Endothelial cell of umbilical vein (primary cell): Measurements from ENCODE around the gene CAMK2D. TPM values are rescaled to one million over a fixed set of nuclear protein-coding genes. Genes with fewer than 3 reads are reported as not detected.

Source experiments
- BruUV-seq: library from RNA; stranded (reverse); fragments of 400-500 nt; replicated peaks from 2 replicates; lab custom pipeline; 2021; lab: Mats Ljungman, UMichigan
- CTCF ChIA-PET: fragments of 300-600, 350-600 bp; sonication (Branson Sonifier 250); formaldehyde crosslinking; loops from one replicate; lab custom pipeline; 2021; ENCODE audit warnings: antibody characterized with exemption, inconsistent platforms; lab: Charles Lee
- POLR2A ChIA-PET: fragments of 300-600, 350-600 bp; sonication (Branson Sonifier 250); formaldehyde crosslinking; loops from one replicate; lab custom pipeline; 2021; ENCODE audit warnings: antibody characterized with exemption, inconsistent platforms; lab: Charles Lee
- DNase-seq: peaks from one replicate; pipeline ENCODE4 v3.0.0-alpha.2; 2011; ENCODE audit warnings: low read depth, low spot score
- FAIRE-seq: peaks from 2 replicates; lab custom pipeline; 2011; peaks lifted over from hg19 to GRCh38; lab: Jason Lieb, UNC
- H2AFZ ChIP-seq: 2 replicates; pipeline ENCODE4 v1.6.0; 2012; ENCODE audit warnings: low read depth, low read length, control low read depth, inconsistent platforms
- H3K27ac ChIP-seq: 2 replicates; pipeline ENCODE4 v1.5.1; 2011; ENCODE audit warnings: low read depth, mild to moderate bottlenecking, control low read depth, low read length, moderate library complexity; ENCODE audit not compliant: insufficient read depth
- H3K27me3 ChIP-seq, 2 experiments: 2 replicates each; pipeline versions ENCODE4 v1.6.0 to v1.6.1; 2011; ENCODE audit warnings: low read length in 2 of 2, mixed read lengths in 1 of 2; ENCODE audit not compliant: control insufficient read depth in 2 of 2, insufficient read depth in 2 of 2
- H3K36me3 ChIP-seq, 2 experiments: 2 replicates in 1 of 2; 3 replicates in 1 of 2; pipeline ENCODE4 v1.5.1; 2011; ENCODE audit warnings: low read length in 2 of 2, mild to moderate bottlenecking in 1 of 2, moderate library complexity in 1 of 2; ENCODE audit not compliant: control insufficient read depth in 2 of 2, insufficient read depth in 2 of 2; ENCODE audit errors: extremely low read depth in 1 of 2
- H3K4me1 ChIP-seq: 3 replicates; pipeline ENCODE4 v1.5.1; 2011; ENCODE audit warnings: mild to moderate bottlenecking, low read length; ENCODE audit not compliant: control insufficient read depth, insufficient read depth; ENCODE audit errors: extremely low read depth
- H3K4me2 ChIP-seq: 2 replicates; pipeline ENCODE4 v1.6.1; 2011; ENCODE audit warnings: low read length, control low read depth, mixed read lengths; ENCODE audit not compliant: insufficient read depth
- H3K4me3 ChIP-seq, 3 experiments: fragments of 200-600 bp in 1 of 3; sonication (generic), shearing (Covaris generic) in 1 of 3; replicated peaks in 1 of 3; 2 replicates each; pipeline ENCODE4 v1.5.1; 2011 to 2016; ENCODE audit warnings: control low read depth in 3 of 3, low read length in 3 of 3, mild to moderate bottlenecking in 2 of 3, inconsistent platforms in 1 of 3, low read depth in 1 of 3, moderate library complexity in 1 of 3; ENCODE audit not compliant: insufficient read depth in 1 of 3
- H3K79me2 ChIP-seq: 2 replicates; pipeline ENCODE4 v1.6.0; 2012; ENCODE audit warnings: low read length, inconsistent platforms; ENCODE audit not compliant: control insufficient read depth, insufficient read depth
- H3K9ac ChIP-seq: replicated peaks from 2 replicates; pipeline ENCODE3; 2011; ENCODE audit warnings: low read length, control low read depth; ENCODE audit not compliant: insufficient read depth; ENCODE audit errors: extremely low read depth
- H3K9me1 ChIP-seq: replicated peaks from 3 replicates; pipeline ENCODE4 v1.6.0; 2011; ENCODE audit warnings: mild to moderate bottlenecking, low read length; ENCODE audit not compliant: control insufficient read depth, insufficient read depth; ENCODE audit errors: extremely low read depth
- H3K9me3 ChIP-seq: replicated peaks from 2 replicates; pipeline ENCODE4 v1.5.1; 2012; ENCODE audit warnings: low read length, inconsistent platforms; ENCODE audit not compliant: control insufficient read depth, insufficient read depth
- H4K20me1 ChIP-seq: replicated peaks from 2 replicates; pipeline ENCODE3; 2011; ENCODE audit warnings: mild to moderate bottlenecking, low read length; ENCODE audit not compliant: control insufficient read depth, insufficient read depth; ENCODE audit errors: extremely low read depth
- EZH2 ChIP-seq: IDR thresholded peaks from 2 replicates; pipeline ENCODE4 v1.6.1; 2012; ENCODE audit warnings: borderline replicate concordance, low read depth, mild to moderate bottlenecking, moderate library complexity, low read length, inconsistent platforms; ENCODE audit not compliant: severe bottlenecking
- FOS ChIP-seq: IDR thresholded peaks from 2 replicates; pipeline ENCODE4 v1.6.1; 2011; ENCODE audit warnings: mild to moderate bottlenecking, low read length, moderate library complexity, borderline replicate concordance; ENCODE audit not compliant: insufficient read depth
- GATA2 ChIP-seq: IDR thresholded peaks from 2 replicates; pipeline ENCODE4 v1.7.0; 2011; ENCODE audit warnings: low read depth, mild to moderate bottlenecking, moderate library complexity, mixed read lengths, low read length; ENCODE audit not compliant: insufficient read length, insufficient read depth
- JUN ChIP-seq: IDR thresholded peaks from 2 replicates; pipeline ENCODE4 v1.6.1; 2011; ENCODE audit warnings: borderline replicate concordance, low read depth; ENCODE audit not compliant: insufficient read length, insufficient read depth
- MYC ChIP-seq: IDR thresholded peaks from one replicate; pipeline ENCODE4 v1.6.1; 2011; ENCODE audit warnings: mild to moderate bottlenecking, low read depth, low read length
- POLR2A ChIP-seq: IDR thresholded peaks from 2 replicates; pipeline ENCODE4 v1.6.1; 2012; ENCODE audit warnings: low read depth, mild to moderate bottlenecking, control low read depth, low read length
- POLR2AphosphoS5 ChIP-seq: IDR thresholded peaks from 2 replicates; pipeline ENCODE4 v1.6.1; 2012; ENCODE audit warnings: low read depth, mild to moderate bottlenecking, control low read depth, low read length, moderate library complexity; ENCODE audit not compliant: insufficient read depth
- dilution Hi-C: fragments of 300-500 bp; cut with MboI; formaldehyde crosslinking; loops from one replicate; pipeline ENCODE4 v1.15.0; 2019; ENCODE audit warnings: low sequenced_read_pairs; ENCODE audit not compliant: extremely low pct_ligation_motif_present
- intact Hi-C: fragments of 100-400 bp; cut with micrococcal nuclease; formaldehyde crosslinking; loops from one replicate; pipeline ENCODE4 v1.10.0; 2022
- polyA plus RNA-seq, 4 experiments: library from polyadenylated mRNA; depleted of rRNA in 3 of 4; stranded (reverse) in 3 of 4; unstranded in 1 of 4; fragments of >200 nt; gene quantifications; 2 replicates each; pipeline versions ENCODE4 v1.2.1 to v1.2.3, GENCODE V29; 2011 to 2012; ENCODE audit warnings: missing spikeins in 1 of 4
- total RNA-seq: library from RNA; stranded (reverse); gene quantifications from 2 replicates; pipeline ENCODE4 v1.2.3, GENCODE V29; 2021
- TF ChIP-seq, protein P1 (sequence below): IDR thresholded peaks from 2 replicates; pipeline ENCODE4 v1.6.1; 2011; ENCODE audit not compliant: insufficient read depth, insufficient read length
- TF ChIP-seq, protein P2 (sequence below), 2 donors: IDR thresholded peaks; 1 replicate in 1 of 2; 2 replicates in 1 of 2; pipeline ENCODE4 v1.5.1; 2011; ENCODE audit warnings: low read length in 2 of 2, mild to moderate bottlenecking in 2 of 2, moderate library complexity in 2 of 2, control low read depth in 1 of 2, inconsistent platforms in 1 of 2, low read depth in 1 of 2; ENCODE audit not compliant: insufficient read depth in 1 of 2; ENCODE audit errors: extremely low read depth in 1 of 2

The CAMK2D gene
- total and polyA plus RNA-seq, 2 donors (not counting 3 experiments of a cell fraction or from before 2014, with no cell fraction given): 10.4 to 30.7 TPM

DNA sequence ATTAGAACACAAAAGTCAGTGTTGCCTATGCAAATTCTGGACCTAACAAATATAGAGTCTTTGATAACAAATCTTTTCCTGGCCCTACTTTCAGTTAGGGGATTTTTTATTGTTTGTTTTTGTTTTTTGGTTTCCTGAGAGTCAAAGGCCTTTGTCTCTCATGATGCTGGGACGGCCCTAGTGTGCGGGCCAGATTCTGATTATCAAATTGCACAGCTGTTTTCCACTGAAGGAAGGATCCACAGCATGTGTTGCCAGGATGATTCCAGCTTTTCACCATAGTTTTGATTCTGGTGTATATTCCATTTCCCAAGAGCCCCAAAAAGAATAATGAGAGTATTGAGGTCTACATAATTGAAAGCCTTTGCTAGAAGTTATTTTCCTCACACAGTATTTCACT, 248.2 kb downstream of the CAMK2D start:
- POLR2A ChIA-PET: no interaction called here
- intact Hi-C loops (no loop called here), dilution Hi-C loops (no loop called here)
- no peaks in the 10 kb centered on the region for H3K79me2 ChIP-seq
- no peaks in the 10 kb centered on the region for H4K20me1 ChIP-seq
- no peak overlapping the region for H2AFZ ChIP-seq
- no peak for FAIRE-seq
- no peak for DNase-seq
- H3K9ac ChIP-seq: no peak overlapping the region
- H3K9me3 ChIP-seq: no peaks in the 10 kb centered on the region
- no peak overlapping the region for H3K4me3 ChIP-seq
- no peaks in the 10 kb centered on the region for H3K4me1 ChIP-seq
- H3K36me3 ChIP-seq: peaks cover 0 to 7% of the 10 kb centered on the region in 2 experiments
- H3K9me1 ChIP-seq: no peaks in the 10 kb centered on the region
- no TSS peak for BruUV-seq
- no peaks in the 10 kb centered on the region for H3K27me3 ChIP-seq
- no peak overlapping the region for H3K27ac ChIP-seq
- TF ChIP-seq POLR2A (no peak), MYC (no peak), FOS (no peak), EZH2 (no peak), JUN (no peak), GATA2 (no peak), POLR2AphosphoS5 (no peak)
- TF ChIP-seq, protein P1, sequence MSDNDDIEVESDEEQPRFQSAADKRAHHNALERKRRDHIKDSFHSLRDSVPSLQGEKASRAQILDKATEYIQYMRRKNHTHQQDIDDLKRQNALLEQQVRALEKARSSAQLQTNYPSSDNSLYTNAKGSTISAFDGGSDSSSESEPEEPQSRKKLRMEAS: no peak
- TF ChIP-seq, protein P2, sequence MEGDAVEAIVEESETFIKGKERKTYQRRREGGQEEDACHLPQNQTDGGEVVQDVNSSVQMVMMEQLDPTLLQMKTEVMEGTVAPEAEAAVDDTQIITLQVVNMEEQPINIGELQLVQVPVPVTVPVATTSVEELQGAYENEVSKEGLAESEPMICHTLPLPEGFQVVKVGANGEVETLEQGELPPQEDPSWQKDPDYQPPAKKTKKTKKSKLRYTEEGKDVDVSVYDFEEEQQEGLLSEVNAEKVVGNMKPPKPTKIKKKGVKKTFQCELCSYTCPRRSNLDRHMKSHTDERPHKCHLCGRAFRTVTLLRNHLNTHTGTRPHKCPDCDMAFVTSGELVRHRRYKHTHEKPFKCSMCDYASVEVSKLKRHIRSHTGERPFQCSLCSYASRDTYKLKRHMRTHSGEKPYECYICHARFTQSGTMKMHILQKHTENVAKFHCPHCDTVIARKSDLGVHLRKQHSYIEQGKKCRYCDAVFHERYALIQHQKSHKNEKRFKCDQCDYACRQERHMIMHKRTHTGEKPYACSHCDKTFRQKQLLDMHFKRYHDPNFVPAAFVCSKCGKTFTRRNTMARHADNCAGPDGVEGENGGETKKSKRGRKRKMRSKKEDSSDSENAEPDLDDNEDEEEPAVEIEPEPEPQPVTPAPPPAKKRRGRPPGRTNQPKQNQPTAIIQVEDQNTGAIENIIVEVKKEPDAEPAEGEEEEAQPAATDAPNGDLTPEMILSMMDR (IDR thresholded peaks at IDR 0.05; ENCODE audit: extremely low read depth in 1 of 2, insufficient read depth in 1 of 2, low read depth in 1 of 2, low read length in 2 of 2): no peak
- H3K4me2 ChIP-seq: no peak overlapping the region
- CTCF ChIA-PET: no interaction called here
